Endothelial cell (in vitro differentiated cells): ENCODE measurements around the gene SYT8. TPM values are rescaled to one million over a fixed set of nuclear protein-coding genes. Genes with fewer than 3 reads are reported as not detected.
A peak's percentile ranks its signal among the peaks of the same experiment; 100 is the strongest.

Source experiments
- DNase-seq: peaks from one replicate; pipeline ENCODE4 v3.0.0; 2021; ENCODE audit warnings: low spot score
- H3K27ac Mint-ChIP-seq: one replicate; pipeline ENCODE4 v1.8.0; 2021; ENCODE audit warnings: mixed read lengths, inconsistent platforms; ENCODE audit not compliant: unreplicated experiment
- H3K27me3 Mint-ChIP-seq: one replicate; pipeline ENCODE4 v1.8.0; 2021; ENCODE audit warnings: mild to moderate bottlenecking, moderate library complexity, mixed read lengths, inconsistent platforms; ENCODE audit not compliant: unreplicated experiment
- H3K36me3 Mint-ChIP-seq: one replicate; pipeline ENCODE4 v1.8.0; 2021; ENCODE audit warnings: mild to moderate bottlenecking, low read depth, mixed read lengths, inconsistent platforms; ENCODE audit not compliant: unreplicated experiment
- H3K4me1 Mint-ChIP-seq: one replicate; pipeline ENCODE4 v1.8.0; 2021; ENCODE audit warnings: mild to moderate bottlenecking, mixed read lengths, inconsistent platforms; ENCODE audit not compliant: unreplicated experiment
- H3K4me3 Mint-ChIP-seq: one replicate; pipeline ENCODE4 v1.8.0; 2021; ENCODE audit warnings: mild to moderate bottlenecking, mixed read lengths, inconsistent platforms; ENCODE audit not compliant: unreplicated experiment
- H3K9me3 Mint-ChIP-seq: one replicate; pipeline ENCODE4 v1.8.0; 2021; ENCODE audit warnings: mixed read lengths, inconsistent platforms; ENCODE audit not compliant: unreplicated experiment
- CTCF ChIP-seq: fragments of 200-600 bp; sonication (generic); IDR thresholded peaks from one replicate; pipeline ENCODE4 v1.5.0; 2021; ENCODE audit warnings: antibody characterized with exemption; ENCODE audit not compliant: unreplicated experiment
- total RNA-seq: library from RNA; stranded (reverse); fragmentation: NEBNext Ultra II Directional; extraction: Animal tissue kit (Norgen Biotek cat#: 25700); gene quantifications from one replicate; pipeline ENCODE4 v1.2.1, GENCODE V29; 2021; ENCODE audit not compliant: unreplicated experiment

The SYT8 gene
- total RNA-seq, 1 donor from 2014 or later, result not detected

GRCh38 chr11:1819074-1819473 is 15.7 kb upstream of the SYT8 start:
- Mint-ChIP-seq H3K4me3 (no peak overlapping the region), H3K9me3 (peaks cover 8% of the 10 kb centered on the region), H3K27me3 (peaks cover 11% of the 10 kb centered on the region), H3K27ac (no peak overlapping the region), H3K4me1 (no peaks in the 10 kb centered on the region), H3K36me3 (peaks cover 9% of the 10 kb centered on the region)
- DNase-seq, result no peak
- no peak for TF ChIP-seq CTCF

GRCh38 chr11:1820463-1821325 is 14.1 kb upstream of the SYT8 start:
- TF ChIP-seq CTCF, result no peak
- H3K4me3 Mint-ChIP-seq, result no peak overlapping the region
- H3K4me1 Mint-ChIP-seq, result no peaks in the 10 kb centered on the region
- H3K36me3 Mint-ChIP-seq, result peaks cover 9% of the 10 kb centered on the region
- peaks cover 13% of the 10 kb centered on the region for H3K27me3 Mint-ChIP-seq
- no peak for DNase-seq
- H3K9me3 Mint-ChIP-seq, result peaks cover 8% of the 10 kb centered on the region
- H3K27ac Mint-ChIP-seq, result no peak overlapping the region

GRCh38 chr11:1821562-1821961 is 13.2 kb upstream of the SYT8 start:
- no peak for TF ChIP-seq CTCF
- Mint-ChIP-seq H3K27ac (peak overlapping the region; percentile 17), H3K4me1 (no peaks in the 10 kb centered on the region), H3K27me3 (peaks cover 13% of the 10 kb centered on the region), H3K4me3 (peak overlapping the region; percentile 12), H3K9me3 (peaks cover 8% of the 10 kb centered on the region), H3K36me3 (peaks cover 9% of the 10 kb centered on the region)
- no peak for DNase-seq

DNA sequence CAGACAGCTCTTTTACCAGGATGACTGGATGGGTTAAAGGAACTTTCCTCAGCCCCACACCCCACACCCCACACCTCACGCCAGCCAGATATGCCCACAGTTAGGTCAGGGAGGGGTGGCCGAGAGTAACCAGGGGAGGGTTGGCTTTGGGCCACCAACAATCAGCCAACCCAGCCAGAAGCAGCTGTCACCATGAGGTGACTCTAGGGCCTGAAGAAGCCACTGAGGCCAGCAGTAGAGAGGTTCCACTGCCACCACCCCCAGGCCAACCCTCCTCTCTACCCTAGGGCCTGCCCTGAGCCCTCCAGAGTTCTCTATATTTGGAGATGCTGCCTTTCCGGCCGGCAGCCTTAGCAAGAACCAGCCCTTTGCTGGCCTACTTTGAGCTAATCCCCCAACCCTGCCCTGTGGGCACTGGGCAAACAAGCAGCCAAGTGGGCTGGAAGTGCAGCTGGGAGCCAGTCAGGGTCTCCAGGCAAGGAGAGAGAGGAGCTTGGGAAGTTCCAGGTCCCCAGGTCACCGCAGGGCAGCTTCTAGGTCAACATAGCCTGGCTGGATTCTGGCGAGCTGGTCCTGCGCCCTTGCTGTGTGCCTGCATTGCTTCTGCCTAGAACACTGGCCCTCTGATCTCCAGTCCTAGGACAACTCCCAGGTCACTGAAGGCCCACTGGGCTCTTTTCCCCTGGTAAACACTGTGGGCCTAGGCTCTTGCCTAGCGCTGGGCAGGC is 12.0 kb upstream of the SYT8 start:
- no peak for TF ChIP-seq CTCF
- DNase-seq, result no peak
- H3K27me3 Mint-ChIP-seq, result peaks cover 17% of the 10 kb centered on the region
- H3K9me3 Mint-ChIP-seq, result peaks cover 8% of the 10 kb centered on the region
- H3K4me1 Mint-ChIP-seq, result no peaks in the 10 kb centered on the region
- no peak overlapping the region for H3K4me3 Mint-ChIP-seq
- H3K36me3 Mint-ChIP-seq, result peaks cover 9% of the 10 kb centered on the region
- H3K27ac Mint-ChIP-seq, result no peak overlapping the region
